CD14-positive monocyte (primary cell): ENCODE measurements around the gene MCU. TPM values are rescaled to one million over a fixed set of nuclear protein-coding genes. Genes with fewer than 3 reads are reported as not detected.

Experiments used
- DNase-seq, 3 donors: peaks; one replicate each; pipeline ENCODE4 v3.0.0-alpha.2; 2011 to 2022
- H2AFZ ChIP-seq: 2 replicates; pipeline ENCODE4 v1.6.0; 2012; ENCODE audit warnings: mild to moderate bottlenecking, low read depth, low read length, inconsistent platforms; ENCODE audit not compliant: insufficient read depth, poor library complexity, severe bottlenecking
- H3K27ac ChIP-seq, 2 donors: 1 replicate in 1 of 2; 2 replicates in 1 of 2; pipeline ENCODE4 v1.5.1; 2012 to 2013; ENCODE audit warnings: low read length in 2 of 2, control low read depth in 1 of 2, inconsistent platforms in 1 of 2, low read depth in 1 of 2, mild to moderate bottlenecking in 1 of 2
- H3K27me3 ChIP-seq, 2 donors: one replicate each; pipeline versions ENCODE4 v1.6.0 to v1.6.1; 2011 to 2013; ENCODE audit warnings: low read length in 2 of 2; ENCODE audit not compliant: control insufficient read depth in 2 of 2, insufficient read depth in 2 of 2
- H3K36me3 ChIP-seq, 2 donors: replicated peaks in 1 of 2; 1 replicate in 1 of 2; 2 replicates in 1 of 2; pipeline versions ENCODE4 v1.5.1 to v1.6.1; 2012 to 2013; ENCODE audit warnings: low read length in 2 of 2, control low read depth in 1 of 2, inconsistent platforms in 1 of 2, mild to moderate bottlenecking in 1 of 2; ENCODE audit not compliant: insufficient read depth in 2 of 2, control insufficient read depth in 1 of 2
- H3K4me1 ChIP-seq, 2 donors: 1 replicate in 1 of 2; 2 replicates in 1 of 2; pipeline versions ENCODE4 v1.5.1 to v1.6.1; 2012 to 2013; ENCODE audit warnings: low read length in 2 of 2, control low read depth in 1 of 2, inconsistent platforms in 1 of 2, mild to moderate bottlenecking in 1 of 2, moderate library complexity in 1 of 2; ENCODE audit not compliant: insufficient read depth in 2 of 2, control insufficient read depth in 1 of 2
- H3K4me2 ChIP-seq: replicated peaks from 2 replicates; pipeline ENCODE3; 2012; ENCODE audit warnings: low read length, moderate library complexity, mild to moderate bottlenecking; ENCODE audit not compliant: poor library complexity, severe bottlenecking; ENCODE audit errors: extremely low read depth
- H3K4me3 ChIP-seq, 3 experiments: fragments of 200-600 bp in 1 of 3; sonication (generic) in 1 of 3; replicated peaks in 1 of 3; 1 replicate in 2 of 3; 2 replicates in 1 of 3; pipeline ENCODE4 v1.5.1; 2011 to 2013; ENCODE audit warnings: low read length in 3 of 3, mild to moderate bottlenecking in 3 of 3, control low read depth in 2 of 3, low read depth in 2 of 3, inconsistent platforms in 1 of 3, moderate library complexity in 1 of 3
- H3K79me2 ChIP-seq: 2 replicates; pipeline ENCODE4 v1.6.0; 2012; ENCODE audit warnings: mild to moderate bottlenecking, control low read depth, inconsistent platforms, low read length, moderate library complexity; ENCODE audit not compliant: insufficient read depth
- H3K9ac ChIP-seq: 2 replicates; pipeline ENCODE4 v1.6.0; 2017; ENCODE audit warnings: low read length, mild to moderate bottlenecking; ENCODE audit not compliant: insufficient read depth, poor library complexity, severe bottlenecking
- H3K9me3 ChIP-seq, 2 donors: replicated peaks in 1 of 2; 1 replicate in 1 of 2; 2 replicates in 1 of 2; pipeline versions ENCODE4 v1.5.1 to v1.6.1; 2012 to 2013; ENCODE audit warnings: low read length in 2 of 2, control low read depth in 1 of 2; ENCODE audit not compliant: control insufficient read depth in 1 of 2, insufficient read depth in 1 of 2
- H4K20me1 ChIP-seq: 2 replicates; pipeline ENCODE4 v1.6.0; 2012; ENCODE audit warnings: mild to moderate bottlenecking, low read length, control low read depth, moderate library complexity; ENCODE audit not compliant: insufficient read depth
- H3K27ac Mint-ChIP-seq, 7 donors: one replicate each; pipeline ENCODE4 v1.8.0; 2020; ENCODE audit warnings: mild to moderate bottlenecking in 7 of 7, mixed read lengths in 7 of 7, moderate library complexity in 6 of 7, inconsistent platforms in 2 of 7
- H3K27me3 Mint-ChIP-seq, 3 donors: one replicate each; pipeline ENCODE4 v1.8.0; 2021 to 2022; ENCODE audit warnings: low read depth in 3 of 3, mild to moderate bottlenecking in 3 of 3, mixed read lengths in 3 of 3, moderate library complexity in 3 of 3, inconsistent platforms in 1 of 3
- H3K36me3 Mint-ChIP-seq, 2 donors: one replicate each; pipeline ENCODE4 v1.8.0; 2020; ENCODE audit warnings: mixed read lengths in 2 of 2, inconsistent platforms in 1 of 2, mild to moderate bottlenecking in 1 of 2
- H3K4me1 Mint-ChIP-seq: one replicate; pipeline ENCODE4 v1.8.0; 2020; ENCODE audit warnings: mild to moderate bottlenecking, mixed read lengths
- H3K4me3 Mint-ChIP-seq, 2 donors: one replicate each; pipeline ENCODE4 v1.8.0; 2020; ENCODE audit warnings: mild to moderate bottlenecking in 2 of 2, mixed read lengths in 2 of 2, moderate library complexity in 1 of 2
- H3K9me3 Mint-ChIP-seq, 7 donors: one replicate each; pipeline ENCODE4 v1.8.0; 2020 to 2022; ENCODE audit warnings: mixed read lengths in 7 of 7, mild to moderate bottlenecking in 6 of 7, moderate library complexity in 6 of 7, inconsistent platforms in 2 of 7
- CTCF ChIP-seq: fragments of 200-600 bp; IDR thresholded peaks from one replicate; pipeline ENCODE4 v1.8.0; 2022; ENCODE audit warnings: antibody characterized with exemption, mild to moderate bottlenecking
- WGBS: methylation state at CpG from one replicate; pipeline ENCODE4 v1.1.5; 2013; ENCODE audit warnings: missing lambda C conversion rate; ENCODE audit not compliant: insufficient coverage; 5-methylcytosine and 5-hydroxymethylcytosine counted together
- intact Hi-C, 2 donors: fragments of 100-400 bp; cut with micrococcal nuclease; formaldehyde crosslinking; loops; one replicate each; pipeline versions ENCODE4 v1.15.0 to v1.15.1; 2023
- polyA plus RNA-seq, 3 donors: library from polyadenylated mRNA; depleted of rRNA in 1 of 3; unstranded in 2 of 3; stranded (reverse) in 1 of 3; fragments of 300-500 nt in 2 of 3; fragments of >200 nt in 1 of 3; fragmentation: Illumina TruSeq in 2 of 3; gene quantifications; 1 replicate in 2 of 3; 2 replicates in 1 of 3; pipeline ENCODE4 v1.2.3, GENCODE V29; 2012 to 2021

MCU gene
- polyA plus RNA-seq, 3 donors: 11.7 to 23.1 (median 16.5) TPM

- no peak for TF ChIP-seq CTCF
- H3K9ac ChIP-seq: no peak overlapping the region
- no peaks in the 10 kb centered on the region for H3K79me2 ChIP-seq
- H3K4me3 ChIP-seq: no peak overlapping the region
- no peak overlapping the region for H3K4me3 Mint-ChIP-seq
- H3K27ac Mint-ChIP-seq: no peak overlapping the region
- H3K4me1 ChIP-seq: peaks cover 6 to 11% of the 10 kb centered on the region in 2 donors
- H3K9me3 ChIP-seq: peaks cover 0 to 3% of the 10 kb centered on the region in 2 donors
- peaks cover 9% of the 10 kb centered on the region for H3K4me1 Mint-ChIP-seq
- intact Hi-C loops: no loop called here
- DNase-seq: no peak
- H3K27me3 Mint-ChIP-seq: no peaks in the 10 kb centered on the region
- H3K4me2 ChIP-seq: no peak overlapping the region
- no peaks in the 10 kb centered on the region for H3K27me3 ChIP-seq
- H3K9me3 Mint-ChIP-seq: peaks cover 3 to 8% (median 5%) of the 10 kb centered on the region in 7 donors
- no peak overlapping the region for H2AFZ ChIP-seq
- no CpG with 5 or more reads among the region's 2 CpGs for WGBS
- H3K27ac ChIP-seq: no peak overlapping the region
- peaks cover 18 to 72% of the 10 kb centered on the region in 2 donors for H3K36me3 ChIP-seq
- peaks cover 56 to 78% of the 10 kb centered on the region in 2 donors for H3K36me3 Mint-ChIP-seq
- no peaks in the 10 kb centered on the region for H4K20me1 ChIP-seq
These were observed 191.9 kb downstream of the MCU start for GRCh38 chr10:72883861-72884260.

GRCh38 chr10:72885953-72886352 lies 194.0 kb downstream of the MCU start:
- no peaks in the 10 kb centered on the region for H3K9me3 ChIP-seq
- peaks cover 0 to 5% (median 2%) of the 10 kb centered on the region in 7 donors for H3K9me3 Mint-ChIP-seq
- no CpG with 5 or more reads among the region's 2 CpGs for WGBS
- H3K4me3 Mint-ChIP-seq: no peak overlapping the region
- H3K79me2 ChIP-seq: no peaks in the 10 kb centered on the region
- no peak overlapping the region for H3K4me3 ChIP-seq
- no peak overlapping the region for H3K27ac ChIP-seq
- H2AFZ ChIP-seq: no peak overlapping the region
- intact Hi-C loops: no loop called here
- H3K27ac Mint-ChIP-seq: peak overlapping the region in 1 of 7 donors; percentile 49
- H3K9ac ChIP-seq: no peak overlapping the region
- no peak for DNase-seq
- H3K4me1 ChIP-seq: peaks cover 6 to 11% of the 10 kb centered on the region in 2 donors
- H4K20me1 ChIP-seq: no peaks in the 10 kb centered on the region
- TF ChIP-seq CTCF: no peak
- H3K4me2 ChIP-seq: no peak overlapping the region
- peaks cover 0 to 2% (median 0%) of the 10 kb centered on the region in 3 donors for H3K27me3 Mint-ChIP-seq
- peaks cover 9% of the 10 kb centered on the region for H3K4me1 Mint-ChIP-seq
- peaks cover 15 to 56% of the 10 kb centered on the region in 2 donors for H3K36me3 ChIP-seq
- peaks cover 44 to 62% of the 10 kb centered on the region in 2 donors for H3K36me3 Mint-ChIP-seq
- H3K27me3 ChIP-seq: no peaks in the 10 kb centered on the region
